Stimulated activated CD4-positive, alpha-beta T cell treated with anti-CD3 and anti-CD28 coated beads, Interleukin-1b, Interleukin-23, amount 100 ng/mL, for 24 hours (primary cell): ENCODE results near the gene CSNK1G1.
A peak's percentile ranks its signal among the peaks of the same experiment; 100 is the strongest.
"Not testable (repeated sequence)": the region's sequence is repeated elsewhere in the genome, so short reads cannot be mapped to it uniquely, and the experiment has no call there.

Source experiments
- DNase-seq, 4 experiments: peaks; one replicate each; pipeline ENCODE4 v3.0.0-alpha.2; 2020; ENCODE audit warnings: low read depth in 4 of 4, low spot score in 1 of 4

Gene CSNK1G1

GRCh38 chr15:64355944-64356709 is at the start of gene CSNK1G1:
CSNK1G1 (minus strand) TSS chr15:64356173; CDS start chr15:64300499, 55,674 bp downstream.
- DNase-seq: peak; percentile 80 to 90 (median 84)

GRCh38 chr15:64400583-64400982 is 44.6 kb upstream of the CSNK1G1 start:
- DNase-seq: no peak

GRCh38 chr15:64398575-64398974 is 42.6 kb upstream of the CSNK1G1 start:
- DNase-seq: no peak

- DNase-seq: no peak
Observed at GRCh38 chr15:64396789-64397188, 40.8 kb upstream of the CSNK1G1 start.

GRCh38 chr15:64392471-64392870 is 36.5 kb upstream of the CSNK1G1 start:
- not testable (repeated sequence) for DNase-seq

GRCh38 chr15:64389036-64389435 is 33.1 kb upstream of the CSNK1G1 start:
- DNase-seq: no peak

- peak; percentile 86 to 95 (median 90) for DNase-seq
Observed at GRCh38 chr15:64387562-64388168, 31.7 kb upstream of the CSNK1G1 start, which contains the start of gene TRIP4. TRIP4 (plus strand) TSS chr15:64387836; CDS start chr15:64387864, 28 bp downstream.

GRCh38 chr15:64386291-64386690 is 30.3 kb upstream of the CSNK1G1 start:
- no peak for DNase-seq

GRCh38 chr15:64383760-64384159 is 27.8 kb upstream of the CSNK1G1 start:
- DNase-seq: no peak

GRCh38 chr15:64381000-64381751 is 25.2 kb upstream of the CSNK1G1 start, which contains the start of gene PCLAF:
PCLAF (minus strand) TSS chr15:64381441; CDS start chr15:64381371, 70 bp downstream.
- peak; percentile 81 to 94 (median 86) for DNase-seq

- DNase-seq: not testable (repeated sequence)
Observed at GRCh38 chr15:64380130-64380870, 24.3 kb upstream of the CSNK1G1 start.

- no peak for DNase-seq
Observed at GRCh38 chr15:64379216-64379960, 23.4 kb upstream of the CSNK1G1 start.

GRCh38 chr15:64373360-64373759 is 17.4 kb upstream of the CSNK1G1 start:
- DNase-seq: no peak

GRCh38 chr15:64371383-64371782 is 15.4 kb upstream of the CSNK1G1 start:
- DNase-seq: not testable (repeated sequence)

- no peak for DNase-seq
Observed at GRCh38 chr15:64369078-64369607, 13.2 kb upstream of the CSNK1G1 start.

- no peak for DNase-seq
Observed at GRCh38 chr15:64361259-64361658, 5.3 kb upstream of the CSNK1G1 start.

GRCh38 chr15:64356710-64357040 is 702 bp upstream of the CSNK1G1 start:
- DNase-seq: no peak

- peak in 3 of 4 experiments; percentile 3 to 23 (median 11) for DNase-seq
Observed at GRCh38 chr15:64355348-64355943, 527 bp downstream of the CSNK1G1 start.

GRCh38 chr15:64354688-64355344 is 1.2 kb downstream of the CSNK1G1 start:
- no peak for DNase-seq
